ENCODE measurements around the gene SLC6A8.
"Not testable (repeated sequence)": the region's sequence is repeated elsewhere in the genome, so short reads cannot be mapped to it uniquely, and the experiment has no call there.

The SLC6A8 gene

DNA sequence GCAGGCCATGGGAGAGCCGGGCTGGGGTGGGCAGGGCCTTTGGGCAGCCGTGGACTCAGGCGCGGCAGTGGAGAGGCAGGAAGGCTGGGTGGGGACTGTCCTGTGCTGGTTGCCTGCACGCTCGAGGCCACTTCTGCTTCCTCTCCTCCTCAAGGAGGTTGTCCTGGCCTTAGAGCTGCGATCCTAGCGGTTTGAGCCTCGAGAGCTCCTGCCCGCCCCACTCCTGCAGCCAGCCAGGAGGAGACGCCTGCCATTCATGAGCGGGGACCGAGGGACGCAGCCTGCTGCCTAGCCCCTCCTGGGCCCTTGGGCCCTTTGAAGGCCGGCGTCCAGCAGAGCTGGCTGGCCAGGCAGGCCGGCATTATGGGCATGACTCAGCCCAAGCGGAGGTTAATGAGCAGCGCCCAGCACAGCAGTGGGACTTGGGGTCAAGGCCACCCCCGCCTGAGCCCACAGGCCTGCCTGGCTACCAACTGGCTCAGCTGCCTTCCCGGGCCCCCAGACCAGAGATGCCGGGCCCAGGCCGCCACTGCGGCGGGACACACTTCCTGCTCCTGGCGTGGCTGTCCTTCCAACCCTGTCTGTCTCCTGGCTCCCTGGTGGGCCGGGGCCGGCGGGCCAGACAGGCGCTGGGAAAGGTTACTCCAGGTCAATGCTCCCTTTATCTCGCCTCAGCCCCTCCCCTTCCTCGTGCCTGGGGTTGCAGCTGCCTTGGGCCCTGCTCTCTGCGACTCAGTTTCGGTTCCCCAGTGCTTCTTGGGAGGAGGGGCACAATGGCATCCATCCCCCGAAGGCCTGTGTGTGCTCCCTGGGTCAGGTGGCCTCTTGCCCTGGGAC is 38.8 kb downstream of the SLC6A8 start:
- Histone ChIP-seq H3K36me3 (ENCODE audit: insufficient read depth, low read depth, low read length) (peaks cover 11% of the 10 kb centered on the region), H3K27me3 (ENCODE audit: insufficient read depth, low read length) (no peaks in the 10 kb centered on the region), H3K9me3 (ENCODE audit: insufficient read depth, low read depth, low read length) (no peaks in the 10 kb centered on the region), H3K4me1 (ENCODE audit: insufficient read depth, low read length) (peaks cover 9% of the 10 kb centered on the region; the same call in 1 of the 2 replicates), H3K9ac (ENCODE audit: low read depth, low read length) (no peak overlapping the region), H3K4me3 (ENCODE audit: low read length) (no peak overlapping the region; the same call in 1 of the 2 replicates), H3K27ac (ENCODE audit: low read length) (no peak overlapping the region)

DNA sequence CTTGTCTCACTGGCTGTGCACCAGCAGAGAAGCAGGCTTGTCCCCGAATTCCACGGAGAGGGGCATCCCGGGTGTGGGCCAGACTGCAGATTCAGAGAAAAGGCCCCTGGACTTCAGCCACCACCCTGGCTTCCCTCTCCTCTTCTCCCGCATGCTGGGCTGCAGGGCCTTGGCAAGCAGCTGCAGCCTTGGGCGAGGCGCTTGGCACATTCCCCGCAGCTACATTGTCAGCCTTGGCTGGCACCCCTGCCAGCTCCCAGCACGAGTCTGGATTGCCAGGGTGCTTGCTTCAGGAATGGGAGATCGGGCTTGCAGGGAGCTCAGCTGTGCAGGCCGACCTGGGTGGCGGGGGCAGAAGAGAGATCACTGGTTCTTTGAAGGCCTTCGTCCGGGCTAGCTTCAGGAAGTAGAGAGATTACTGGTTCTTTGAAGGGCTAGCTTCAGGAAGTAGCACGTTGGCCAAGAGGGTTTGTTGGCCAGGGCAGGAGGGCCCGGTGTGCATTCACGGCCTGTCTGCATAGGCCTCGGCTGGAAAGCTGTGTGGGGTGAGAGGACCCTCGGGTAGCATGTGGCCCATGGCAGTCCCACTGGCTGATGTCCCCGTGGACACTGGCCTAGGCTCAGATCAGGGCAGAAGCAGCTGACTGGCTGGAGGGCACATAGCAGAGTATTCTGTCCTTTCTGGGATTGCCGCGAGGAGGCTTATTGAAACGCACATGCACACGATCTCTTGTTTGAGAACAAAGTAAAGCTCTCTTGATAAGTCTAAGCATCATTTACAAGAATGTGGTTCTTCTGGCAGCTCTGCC is 39.6 kb downstream of the SLC6A8 start:
- H3K36me3 ChIP-seq (ENCODE audit: insufficient read depth, low read depth, low read length), result peaks cover 5% of the 10 kb centered on the region
- H3K27ac ChIP-seq (ENCODE audit: low read length), result no peak overlapping the region
- H3K9me3 ChIP-seq (ENCODE audit: insufficient read depth, low read depth, low read length), result no peaks in the 10 kb centered on the region
- H3K4me1 ChIP-seq (ENCODE audit: insufficient read depth, low read length), result peaks cover 9% of the 10 kb centered on the region; the same call in 1 of the 2 replicates
- no peaks in the 10 kb centered on the region for H3K27me3 ChIP-seq (ENCODE audit: insufficient read depth, low read length)
- no peak overlapping the region; the same call in 1 of the 2 replicates for H3K4me3 ChIP-seq (ENCODE audit: low read length)
- H3K9ac ChIP-seq (ENCODE audit: low read depth, low read length), result no peak overlapping the region

- no peaks in the 10 kb centered on the region for H3K9me3 ChIP-seq (ENCODE audit: insufficient read depth, low read depth, low read length)
- no peak overlapping the region for H3K4me3 ChIP-seq (ENCODE audit: low read length)
- no peak overlapping the region for H3K9ac ChIP-seq (ENCODE audit: low read depth, low read length)
Observed at GRCh38 chrX:153728095-153728494, 40.4 kb downstream of the SLC6A8 start.

DNA sequence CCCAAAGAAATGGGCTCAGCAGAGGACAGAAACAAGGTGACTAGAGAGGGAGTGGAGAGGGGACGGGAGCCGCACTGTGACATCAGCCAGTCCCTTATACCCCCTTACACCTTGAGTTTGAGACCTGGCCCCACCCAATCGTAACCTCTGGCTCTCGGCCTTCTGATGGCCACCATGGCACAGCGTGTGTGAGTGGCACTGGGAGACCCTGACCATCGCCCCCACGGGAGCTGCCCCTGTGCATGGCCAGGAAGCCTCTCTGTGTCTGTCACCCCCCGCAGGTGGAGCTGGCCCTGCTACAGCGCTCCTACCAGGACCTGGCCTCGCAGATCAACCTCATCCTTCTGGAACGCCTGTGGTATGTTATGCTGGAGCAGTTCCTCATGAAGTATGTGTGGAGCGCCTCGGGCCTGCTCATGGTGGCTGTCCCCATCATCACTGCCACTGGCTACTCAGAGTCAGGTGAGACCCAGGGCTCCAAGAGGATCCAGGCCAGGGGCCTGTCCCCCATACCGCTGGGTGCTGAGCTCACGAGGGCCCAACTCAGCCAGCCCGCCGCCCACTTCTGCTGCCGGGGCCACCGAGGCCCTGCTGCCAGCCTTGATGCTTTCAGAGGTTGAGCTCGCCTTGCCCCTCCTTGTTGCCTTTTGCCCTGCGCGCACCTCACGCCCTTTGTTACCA is 41.4 kb downstream of the SLC6A8 start:
- Histone ChIP-seq H3K27me3 (ENCODE audit: insufficient read depth, low read length) (no peaks in the 10 kb centered on the region), H3K4me1 (ENCODE audit: insufficient read depth, low read length) (peaks cover 9% of the 10 kb centered on the region; the same call in 1 of the 2 replicates), H3K36me3 (ENCODE audit: insufficient read depth, low read depth, low read length) (no peaks in the 10 kb centered on the region), H3K9ac (ENCODE audit: low read depth, low read length) (no peak overlapping the region), H3K9me3 (ENCODE audit: insufficient read depth, low read depth, low read length) (no peaks in the 10 kb centered on the region), H3K27ac (ENCODE audit: low read length) (no peak overlapping the region), H3K4me3 (ENCODE audit: low read length) (no peak overlapping the region)

More at GRCh38 chrX:153728095-153728494, 40.4 kb downstream of the SLC6A8 start:
- H3K36me3 ChIP-seq (ENCODE audit: insufficient read depth, low read depth, low read length), result no peaks in the 10 kb centered on the region
- peaks cover 9% of the 10 kb centered on the region; the same call in 1 of the 2 replicates for H3K4me1 ChIP-seq (ENCODE audit: insufficient read depth, low read length)
- no peaks in the 10 kb centered on the region for H3K27me3 ChIP-seq (ENCODE audit: insufficient read depth, low read length)
- no peak overlapping the region for H3K27ac ChIP-seq (ENCODE audit: low read length)

DNA sequence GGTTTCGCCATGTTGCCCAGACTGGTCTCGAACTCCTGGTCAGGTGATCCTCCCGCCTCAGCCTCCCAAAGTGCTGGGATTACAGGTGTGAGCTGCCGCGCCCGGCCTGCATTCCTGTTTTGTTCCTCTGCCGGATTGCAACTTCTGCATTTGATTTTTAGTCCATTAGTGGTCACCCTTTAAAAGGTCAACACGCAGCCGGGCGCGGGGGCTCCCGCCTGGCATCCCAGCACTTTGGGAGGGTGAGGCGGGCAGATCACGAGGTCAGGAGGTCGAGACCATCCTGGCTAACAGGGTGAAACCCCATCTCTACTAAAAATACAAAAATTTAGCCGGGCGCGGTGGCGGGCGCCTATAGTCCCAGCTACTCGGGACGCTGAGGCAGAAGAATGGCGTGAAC is 42.4 kb downstream of the SLC6A8 start:
- not testable (repeated sequence) for H3K4me1 ChIP-seq (ENCODE audit: insufficient read depth, low read length); H3K9me3 ChIP-seq (ENCODE audit: insufficient read depth, low read depth, low read length); H3K27ac ChIP-seq (ENCODE audit: low read length); H3K9ac ChIP-seq (ENCODE audit: low read depth, low read length); H3K27me3 ChIP-seq (ENCODE audit: insufficient read depth, low read length); H3K4me3 ChIP-seq (ENCODE audit: low read length); H3K36me3 ChIP-seq (ENCODE audit: insufficient read depth, low read depth, low read length)

DNA sequence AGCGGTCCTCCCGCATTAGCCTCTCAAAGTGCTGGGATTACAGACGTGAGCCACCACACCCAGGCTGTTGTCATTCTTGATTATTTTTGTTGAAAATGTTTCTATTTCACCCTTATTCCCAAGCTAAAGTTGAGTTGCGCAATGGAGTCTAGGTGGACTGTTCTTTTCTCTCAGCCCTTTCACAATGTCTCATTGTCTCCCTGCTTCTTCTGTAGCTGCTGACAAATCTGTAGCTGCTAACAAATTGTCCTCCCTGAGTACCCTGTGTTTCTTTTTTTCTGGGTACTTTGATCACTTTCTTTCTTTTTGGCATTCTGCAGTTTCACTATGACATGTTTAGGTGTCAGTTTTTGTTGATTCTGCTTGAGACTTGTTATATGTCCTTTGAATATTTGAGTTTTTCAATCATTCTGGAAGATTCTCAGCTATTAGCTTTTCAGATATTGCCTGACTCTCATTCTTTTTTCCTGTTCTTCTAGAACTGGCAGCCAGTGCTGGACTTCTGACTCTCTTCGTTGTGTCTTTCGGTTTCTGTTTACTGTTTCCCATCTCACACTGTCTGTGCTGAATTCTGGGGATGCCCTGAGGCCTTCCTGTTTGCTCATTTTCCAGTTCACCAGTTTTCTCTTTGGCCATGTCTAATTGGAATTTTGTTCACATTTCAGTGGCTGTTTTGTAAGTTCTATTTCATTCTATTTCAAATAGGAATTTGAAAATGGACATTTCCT is 43.6 kb downstream of the SLC6A8 start:
- no peaks in the 10 kb centered on the region for H3K9me3 ChIP-seq (ENCODE audit: insufficient read depth, low read depth, low read length)
- H3K27ac ChIP-seq (ENCODE audit: low read length), result no peak overlapping the region
- H3K27me3 ChIP-seq (ENCODE audit: insufficient read depth, low read length), result no peaks in the 10 kb centered on the region
- no peak overlapping the region for H3K9ac ChIP-seq (ENCODE audit: low read depth, low read length)
- H3K36me3 ChIP-seq (ENCODE audit: insufficient read depth, low read depth, low read length), result no peaks in the 10 kb centered on the region
- H3K4me1 ChIP-seq (ENCODE audit: insufficient read depth, low read length), result peaks cover 9% of the 10 kb centered on the region; the same call in 1 of the 2 replicates
- H3K4me3 ChIP-seq (ENCODE audit: low read length), result no peak overlapping the region

- H3K9ac ChIP-seq (ENCODE audit: low read depth, low read length), result no peak overlapping the region
- no peak overlapping the region for H3K27ac ChIP-seq (ENCODE audit: low read length)
- H3K9me3 ChIP-seq (ENCODE audit: insufficient read depth, low read depth, low read length), result no peaks in the 10 kb centered on the region
- peaks cover 8% of the 10 kb centered on the region; the same call in 1 of the 2 replicates for H3K4me1 ChIP-seq (ENCODE audit: insufficient read depth, low read length)
- H3K27me3 ChIP-seq (ENCODE audit: insufficient read depth, low read length), result no peaks in the 10 kb centered on the region
- H3K36me3 ChIP-seq (ENCODE audit: insufficient read depth, low read depth, low read length), result no peaks in the 10 kb centered on the region
- H3K4me3 ChIP-seq (ENCODE audit: low read length), result no peak overlapping the region
Observed at GRCh38 chrX:153731845-153732215, 44.1 kb downstream of the SLC6A8 start.

DNA sequence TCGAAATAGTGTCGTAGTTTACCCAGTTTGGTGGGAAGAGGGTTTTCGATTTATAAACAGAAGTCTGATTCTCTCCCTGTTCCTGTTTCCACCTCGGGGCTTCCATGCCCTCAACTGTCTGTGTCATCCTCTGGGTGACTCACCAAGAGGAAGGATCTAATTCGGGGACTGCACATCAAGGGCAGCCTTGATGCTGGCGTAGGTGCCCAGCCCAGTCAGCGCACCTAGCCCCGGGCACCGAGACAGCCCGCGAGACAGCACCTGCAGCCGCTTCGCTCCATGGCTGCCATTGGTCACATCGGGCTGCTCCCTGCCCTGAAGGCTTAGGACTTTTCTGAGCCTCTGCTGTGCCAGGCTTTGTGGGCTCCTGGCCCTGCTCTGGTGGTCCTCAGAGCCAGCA is 44.7 kb downstream of the SLC6A8 start:
- no peaks in the 10 kb centered on the region for H3K9me3 ChIP-seq (ENCODE audit: insufficient read depth, low read depth, low read length)
- H3K4me1 ChIP-seq (ENCODE audit: insufficient read depth, low read length), result peaks cover 3% of the 10 kb centered on the region; the same call in 1 of the 2 replicates
- no peaks in the 10 kb centered on the region for H3K36me3 ChIP-seq (ENCODE audit: insufficient read depth, low read depth, low read length)

DNA sequence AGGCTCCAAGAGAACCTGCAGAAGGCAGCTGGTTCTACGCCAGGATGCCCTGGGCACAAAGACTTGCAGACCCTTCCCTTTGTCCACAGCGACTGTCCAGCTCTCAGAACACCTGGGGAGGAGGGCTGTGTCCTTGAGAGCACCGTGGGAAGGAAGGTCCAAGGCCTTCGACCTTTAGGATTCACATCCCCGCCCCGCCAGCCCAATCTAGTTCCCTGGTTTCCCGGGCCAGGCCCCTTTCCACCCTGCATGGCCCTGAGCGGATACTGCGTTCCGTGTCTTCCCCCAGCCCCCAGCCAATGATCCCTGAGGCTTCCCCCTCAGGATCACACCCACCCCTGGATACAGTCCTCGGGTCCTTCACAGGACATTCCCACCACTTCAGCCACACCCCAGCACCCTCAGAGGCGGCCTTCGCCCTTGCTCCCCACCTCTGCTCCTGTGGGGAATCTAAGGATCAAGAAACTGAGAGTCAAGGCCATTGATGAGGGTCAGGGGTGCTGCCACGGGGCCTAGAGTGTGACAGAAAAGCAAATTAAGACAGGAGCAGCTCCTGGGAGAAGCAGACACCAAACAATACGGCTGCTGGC is 46.0 kb downstream of the SLC6A8 start:
- no peaks in the 10 kb centered on the region for H3K4me1 ChIP-seq (ENCODE audit: insufficient read depth, low read length)
- no peaks in the 10 kb centered on the region for H3K27me3 ChIP-seq (ENCODE audit: insufficient read depth, low read length)
- H3K27ac ChIP-seq (ENCODE audit: low read length), result no peak overlapping the region
- H3K9ac ChIP-seq (ENCODE audit: low read depth, low read length), result no peak overlapping the region
- H3K36me3 ChIP-seq (ENCODE audit: insufficient read depth, low read depth, low read length), result no peaks in the 10 kb centered on the region
- no peaks in the 10 kb centered on the region for H3K9me3 ChIP-seq (ENCODE audit: insufficient read depth, low read depth, low read length)
- H3K4me3 ChIP-seq (ENCODE audit: low read length), result no peak overlapping the region

More for the DNA sequence above, 44.7 kb downstream of the SLC6A8 start:
- H3K27ac ChIP-seq (ENCODE audit: low read length), result no peak overlapping the region
- H3K4me3 ChIP-seq (ENCODE audit: low read length), result no peak overlapping the region
- no peaks in the 10 kb centered on the region for H3K27me3 ChIP-seq (ENCODE audit: insufficient read depth, low read length)
- no peak overlapping the region for H3K9ac ChIP-seq (ENCODE audit: low read depth, low read length)

DNA sequence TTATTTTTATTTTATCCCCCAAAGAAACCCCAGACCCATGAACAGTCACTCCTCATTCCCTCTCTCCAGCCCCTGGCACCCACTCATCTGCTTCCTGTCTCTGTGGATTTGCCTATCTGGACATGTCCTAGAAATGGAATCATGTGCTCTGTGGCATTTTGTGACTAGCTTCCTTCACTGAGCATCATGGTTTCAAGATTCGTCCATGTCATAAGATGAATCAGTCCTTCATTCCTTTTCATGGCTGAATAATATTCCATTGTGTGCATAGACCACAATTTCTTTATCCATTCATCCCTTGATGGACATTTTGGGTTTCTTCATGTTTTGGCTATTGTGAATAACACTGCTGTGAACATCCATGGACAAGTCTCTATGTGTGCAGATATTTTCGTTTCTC is 47.1 kb downstream of the SLC6A8 start:
- Histone ChIP-seq H3K4me3 (ENCODE audit: low read length) (no peak overlapping the region), H3K9me3 (ENCODE audit: insufficient read depth, low read depth, low read length) (no peaks in the 10 kb centered on the region), H3K36me3 (ENCODE audit: insufficient read depth, low read depth, low read length) (no peaks in the 10 kb centered on the region), H3K27me3 (ENCODE audit: insufficient read depth, low read length) (no peaks in the 10 kb centered on the region), H3K9ac (ENCODE audit: low read depth, low read length) (no peak overlapping the region), H3K27ac (ENCODE audit: low read length) (no peak overlapping the region), H3K4me1 (ENCODE audit: insufficient read depth, low read length) (no peaks in the 10 kb centered on the region)

- H3K4me1 ChIP-seq (ENCODE audit: insufficient read depth, low read length), result no peaks in the 10 kb centered on the region
- H3K9me3 ChIP-seq (ENCODE audit: insufficient read depth, low read depth, low read length), result no peaks in the 10 kb centered on the region
- no peak overlapping the region for H3K27ac ChIP-seq (ENCODE audit: low read length)
- H3K36me3 ChIP-seq (ENCODE audit: insufficient read depth, low read depth, low read length), result no peaks in the 10 kb centered on the region
- H3K27me3 ChIP-seq (ENCODE audit: insufficient read depth, low read length), result no peaks in the 10 kb centered on the region
- H3K9ac ChIP-seq (ENCODE audit: low read depth, low read length), result no peak overlapping the region
- no peak overlapping the region for H3K4me3 ChIP-seq (ENCODE audit: low read length)
Observed at GRCh38 chrX:153735274-153735673, 47.5 kb downstream of the SLC6A8 start.
